Activated CD4-positive, alpha-beta T cell treated with anti-CD3 and anti-CD28 coated beads for 36 hours (primary cell): ENCODE data around the gene KNDC1. TPM values are rescaled to one million over a fixed set of nuclear protein-coding genes. Genes with fewer than 3 reads are reported as not detected.
"Not testable (repeated sequence)": the region's sequence is repeated elsewhere in the genome, so short reads cannot be mapped to it uniquely, and the experiment has no call there.

Source experiments
- ATAC-seq: fragments of 200-7000 bp; cut with Tn5 transposase; one replicate; pipeline ENCODE4 v1.10.0; 2021; ENCODE audit warnings: mild to moderate bottlenecking, moderate library complexity
- CTCF ChIA-PET: fragments of 350-600 bp; sonication (Branson Sonifier 250); formaldehyde crosslinking; loops from one replicate; lab custom pipeline; 2021; ENCODE audit warnings: antibody characterized with exemption; lab: Charles Lee
- POLR2A ChIA-PET: fragments of 350-600 bp; sonication (Branson Sonifier 250); formaldehyde crosslinking; loops from one replicate; lab custom pipeline; 2021; ENCODE audit warnings: antibody characterized with exemption, inconsistent platforms; lab: Charles Lee
- DNase-seq: peaks from one replicate; pipeline ENCODE4 v3.0.0-alpha.2; 2020
- H3K27ac Mint-ChIP-seq: one replicate; pipeline ENCODE4 v1.8.0; 2021; ENCODE audit warnings: mixed read lengths
- H3K27me3 Mint-ChIP-seq: one replicate; pipeline ENCODE4 v1.8.0; 2021; ENCODE audit warnings: mixed read lengths
- H3K36me3 Mint-ChIP-seq: one replicate; pipeline ENCODE4 v1.8.0; 2021; ENCODE audit warnings: low read depth, mixed read lengths
- H3K4me1 Mint-ChIP-seq: one replicate; pipeline ENCODE4 v1.8.0; 2021; ENCODE audit warnings: mixed read lengths
- H3K4me3 Mint-ChIP-seq: one replicate; pipeline ENCODE4 v1.8.0; 2021; ENCODE audit warnings: mild to moderate bottlenecking, moderate library complexity, mixed read lengths
- H3K9me3 Mint-ChIP-seq: one replicate; pipeline ENCODE4 v1.8.0; 2021; ENCODE audit warnings: low read depth, mixed read lengths
- intact Hi-C, 2 experiments: fragments of 100-400 bp; cut with DNase I in 1 of 2; cut with micrococcal nuclease in 1 of 2; formaldehyde crosslinking; loops; one replicate each; pipeline versions ENCODE4 v1.14.2 to v1.15.1; 2022 to 2024; cut with DNase I, micrococcal nuclease
- total RNA-seq, 2 experiments: library from RNA; stranded (reverse); gene quantifications; one replicate each; pipeline ENCODE4 v1.2.3, GENCODE V29; 2021

Gene KNDC1
- total RNA-seq, 2 experiments from 2014 or later = not detected

- H3K27me3 Mint-ChIP-seq = peaks cover 49% of the 10 kb centered on the region
- H3K4me1 Mint-ChIP-seq = peaks cover 17% of the 10 kb centered on the region
- H3K27ac Mint-ChIP-seq = no peak overlapping the region
- intact Hi-C loops = loop anchor here in 1 of 2 experiments (10.0 kb wide), 1 partner anchor 446 kb away; the partner anchor contains the start of gene NKX6-2
- H3K9me3 Mint-ChIP-seq = no peaks in the 10 kb centered on the region
- H3K4me3 Mint-ChIP-seq = no peak overlapping the region
- no peaks in the 10 kb centered on the region for H3K36me3 Mint-ChIP-seq
- POLR2A ChIA-PET = no interaction called here
- DNase-seq (peak; percentile 43), ATAC-seq (no peak)
- CTCF ChIA-PET = interaction anchor here (0.7 kb wide), 1 partner anchor 126 kb away, joined by 3 read pairs; no protein-coding TSS in a partner anchor
These were observed 70.6 kb downstream of the KNDC1 start for GRCh38 chr10:133230387-133231195.

- DNase-seq (no peak), ATAC-seq (no peak)
- ChIA-PET POLR2A (no interaction called here), CTCF (no interaction called here)
- Mint-ChIP-seq H3K36me3 (no peaks in the 10 kb centered on the region), H3K27me3 (peaks cover 47% of the 10 kb centered on the region), H3K4me1 (peaks cover 12% of the 10 kb centered on the region), H3K9me3 (no peaks in the 10 kb centered on the region), H3K4me3 (no peak overlapping the region), H3K27ac (no peak overlapping the region)
- intact Hi-C loops = loop anchor here in 1 of 2 experiments (10.0 kb wide), 1 partner anchor 447 kb away; the partner anchor contains the start of gene NKX6-2
These were observed 71.4 kb downstream of the KNDC1 start for GRCh38 chr10:133231244-133231945.

- POLR2A ChIA-PET = no interaction called here
- no peaks in the 10 kb centered on the region for H3K36me3 Mint-ChIP-seq
- DNase-seq (no peak), ATAC-seq (no peak)
- intact Hi-C loops = loop anchor here in 1 of 2 experiments (10.0 kb wide), 1 partner anchor 447 kb away; the partner anchor contains the start of gene NKX6-2
- CTCF ChIA-PET = no interaction called here
- peaks cover 40% of the 10 kb centered on the region for H3K27me3 Mint-ChIP-seq
- no peak overlapping the region for H3K4me3 Mint-ChIP-seq
- H3K27ac Mint-ChIP-seq = no peak overlapping the region
- no peaks in the 10 kb centered on the region for H3K9me3 Mint-ChIP-seq
- peaks cover 9% of the 10 kb centered on the region for H3K4me1 Mint-ChIP-seq
These were observed 72.0 kb downstream of the KNDC1 start for GRCh38 chr10:133231946-133232574.

- H3K27me3 Mint-ChIP-seq = peaks cover 38% of the 10 kb centered on the region
- H3K4me3 Mint-ChIP-seq, ATAC-seq, H3K9me3 Mint-ChIP-seq, CTCF ChIA-PET, POLR2A ChIA-PET, H3K27ac Mint-ChIP-seq, DNase-seq, H3K4me1 Mint-ChIP-seq, H3K36me3 Mint-ChIP-seq: not testable (repeated sequence)
- intact Hi-C loops = loop anchor here in 1 of 2 experiments (10.0 kb wide), 1 partner anchor 450 kb away; the partner anchor contains the start of gene NKX6-2
These were observed 74.8 kb downstream of the KNDC1 start for GRCh38 chr10:133234796-133235195.

GRCh38 chr10:133235265-133235855, 75.3 kb downstream of the KNDC1 start:
- peak; percentile 31 for DNase-seq
- Mint-ChIP-seq H3K9me3 (no peaks in the 10 kb centered on the region), H3K36me3 (no peaks in the 10 kb centered on the region), H3K4me3 (no peak overlapping the region), H3K27me3 (peaks cover 38% of the 10 kb centered on the region), H3K4me1 (peaks cover 8% of the 10 kb centered on the region), H3K27ac (no peak overlapping the region)
- POLR2A ChIA-PET = no interaction called here
- CTCF ChIA-PET = no interaction called here
- no peak for ATAC-seq
- intact Hi-C loops = loop anchor here in 1 of 2 experiments (10.0 kb wide), 1 partner anchor 451 kb away; the partner anchor contains the start of gene NKX6-2

- CTCF ChIA-PET = no interaction called here
These were observed 75.9 kb downstream of the KNDC1 start for GRCh38 chr10:133235932-133236331.

GRCh38 chr10:133236401-133237240, 76.6 kb downstream of the KNDC1 start:
- no peaks in the 10 kb centered on the region for H3K36me3 Mint-ChIP-seq
- ChIA-PET CTCF (no interaction called here), POLR2A (no interaction called here)
- peak; percentile 22 for DNase-seq
- no peak for ATAC-seq
- no peak overlapping the region for H3K27ac Mint-ChIP-seq
- intact Hi-C loops = loop anchor here in 1 of 2 experiments (10.0 kb wide), 1 partner anchor 452 kb away; the partner anchor contains the start of gene NKX6-2
- no peak overlapping the region for H3K4me3 Mint-ChIP-seq
- peaks cover 46% of the 10 kb centered on the region for H3K27me3 Mint-ChIP-seq
- H3K9me3 Mint-ChIP-seq = no peaks in the 10 kb centered on the region
- peaks cover 16% of the 10 kb centered on the region for H3K4me1 Mint-ChIP-seq

More at GRCh38 chr10:133235932-133236331, 75.9 kb downstream of the KNDC1 start:
- DNase-seq (no peak), ATAC-seq (no peak)
- Mint-ChIP-seq H3K4me3 (no peak overlapping the region), H3K9me3 (no peaks in the 10 kb centered on the region), H3K27ac (no peak overlapping the region), H3K36me3 (no peaks in the 10 kb centered on the region), H3K27me3 (peaks cover 42% of the 10 kb centered on the region), H3K4me1 (peaks cover 11% of the 10 kb centered on the region)
- intact Hi-C loops = loop anchor here in 1 of 2 experiments (10.0 kb wide), 1 partner anchor 451 kb away; the partner anchor contains the start of gene NKX6-2
- POLR2A ChIA-PET = no interaction called here

GRCh38 chr10:133237241-133237587, 77.2 kb downstream of the KNDC1 start:
- H3K27me3 Mint-ChIP-seq = peaks cover 46% of the 10 kb centered on the region
- H3K36me3 Mint-ChIP-seq = no peaks in the 10 kb centered on the region
- DNase-seq (no peak), ATAC-seq (no peak)
- ChIA-PET CTCF (no interaction called here), POLR2A (no interaction called here)
- no peaks in the 10 kb centered on the region for H3K9me3 Mint-ChIP-seq
- H3K4me1 Mint-ChIP-seq = peaks cover 19% of the 10 kb centered on the region
- no peak overlapping the region for H3K27ac Mint-ChIP-seq
- H3K4me3 Mint-ChIP-seq = no peak overlapping the region
- intact Hi-C loops = loop anchor here in 1 of 2 experiments (10.0 kb wide), 1 partner anchor 452 kb away; the partner anchor contains the start of gene NKX6-2

GRCh38 chr10:133237588-133238465, 77.8 kb downstream of the KNDC1 start, which contains the start of gene VENTX:
VENTX (plus strand) TSS chr10:133237855; CDS start chr10:133237915, 60 bp downstream.
- ATAC-seq = no peak
- DNase-seq = peak; percentile 22
- H3K27ac Mint-ChIP-seq = no peak within 1 kb of the TSS
- H3K4me1 Mint-ChIP-seq = peaks cover 19% of the 10 kb centered on the region
- H3K27me3 Mint-ChIP-seq = peaks cover 48% of the 10 kb centered on the region
- ChIA-PET CTCF (no interaction called here), POLR2A (no interaction called here)
- intact Hi-C loops = loop anchor here in 1 of 2 experiments (10.0 kb wide), 1 partner anchor 453 kb away; the partner anchor contains the start of gene NKX6-2
- no peaks in the 10 kb centered on the region for H3K9me3 Mint-ChIP-seq
- no peaks in the 10 kb centered on the region for H3K36me3 Mint-ChIP-seq
- no peak within 1 kb of the TSS for H3K4me3 Mint-ChIP-seq
